Neural cell (in vitro differentiated cells): ENCODE data around the gene IMPG1. TPM values are rescaled to one million over a fixed set of nuclear protein-coding genes. Genes with fewer than 3 reads are reported as not detected.

Experiments used
- H2AFZ ChIP-seq: fragments of 200-600, 300-800 bp; sonication (generic), shearing (Covaris generic); 2 replicates; pipeline ENCODE4 v1.6.0; 2014; ENCODE audit warnings: low read depth, mild to moderate bottlenecking, antibody characterized with exemption, low read length, moderate library complexity
- H3F3A ChIP-seq: fragments of 200-600 bp; shearing (Covaris generic); 2 replicates; pipeline ENCODE4 v1.6.1; 2016; ENCODE audit warnings: mild to moderate bottlenecking, moderate library complexity, mixed read lengths, antibody characterized with exemption, low read length; ENCODE audit not compliant: insufficient read depth, poor library complexity, severe bottlenecking
- H3K27ac ChIP-seq: fragments of 200-600, 300-800 bp; sonication (generic), shearing (Covaris generic); 2 replicates; pipeline ENCODE4 v1.5.1; 2014; ENCODE audit warnings: mild to moderate bottlenecking, low read length, moderate library complexity
- H3K27me3 ChIP-seq: fragments of 300-800, 200-600 bp; sonication (generic), shearing (Covaris generic); 2 replicates; pipeline ENCODE4 v1.6.0; 2014; ENCODE audit warnings: mild to moderate bottlenecking, low read depth, low read length, moderate library complexity; ENCODE audit not compliant: insufficient read depth
- H3K36me3 ChIP-seq: fragments of 300-800, 200-600 bp; sonication (generic), shearing (Covaris generic); 2 replicates; pipeline ENCODE4 v1.5.1; 2014; ENCODE audit warnings: mild to moderate bottlenecking, antibody characterized with exemption, low read length, moderate library complexity; ENCODE audit not compliant: insufficient read depth
- H3K4me2 ChIP-seq: fragments of 300-800, 200-600 bp; sonication (generic), shearing (Covaris generic); 2 replicates; pipeline ENCODE4 v1.6.0; 2014; ENCODE audit warnings: mild to moderate bottlenecking, low read length
- H3K4me3 ChIP-seq: fragments of 300-800, 200-600 bp; sonication (generic), shearing (Covaris generic); 2 replicates; pipeline ENCODE4 v1.5.1; 2014; ENCODE audit warnings: mild to moderate bottlenecking, low read length, moderate library complexity
- H3K79me2 ChIP-seq: fragments of 200-600 bp; shearing (Covaris generic); replicated peaks from 2 replicates; pipeline ENCODE4 v1.6.0; 2014; ENCODE audit warnings: mild to moderate bottlenecking, low read length, moderate library complexity; ENCODE audit not compliant: insufficient read depth
- H3K9ac ChIP-seq: fragments of 300-800, 200-600 bp; sonication (generic), shearing (Covaris generic); 2 replicates; pipeline ENCODE4 v1.6.1; 2016; ENCODE audit warnings: mild to moderate bottlenecking, low read length, mixed read lengths
- H3K9me2 ChIP-seq: fragments of 200-600 bp; shearing (Covaris generic); 2 replicates; pipeline ENCODE4 v1.6.1; 2016; ENCODE audit warnings: mild to moderate bottlenecking, low read length, mixed read lengths; ENCODE audit not compliant: insufficient read depth
- H3K9me3 ChIP-seq: fragments of 200-600, 300-800 bp; sonication (generic), shearing (Covaris generic); 2 replicates; pipeline ENCODE4 v1.6.1; 2016; ENCODE audit warnings: mild to moderate bottlenecking, mixed run types, low read length, moderate library complexity, mixed read lengths
- H4K20me1 ChIP-seq: fragments of 200-600 bp; shearing (Covaris generic); 2 replicates; pipeline ENCODE4 v1.6.1; 2016; ENCODE audit warnings: mild to moderate bottlenecking, mixed run types; ENCODE audit not compliant: insufficient read depth
- CTCF ChIP-seq: fragments of 450-650 bp; IDR thresholded peaks from 2 replicates; pipeline ENCODE4 v1.5.1; 2014; ENCODE audit warnings: antibody characterized with exemption, mild to moderate bottlenecking, moderate library complexity; ENCODE audit not compliant: poor library complexity, severe bottlenecking
- EP300 ChIP-seq: fragments of 450-650 bp; conservative IDR thresholded peaks from 2 replicates; pipeline ENCODE4 v1.6.1; 2014; ENCODE audit warnings: antibody characterized with exemption, mild to moderate bottlenecking, moderate library complexity; ENCODE audit not compliant: poor library complexity, severe bottlenecking
- EZH2 ChIP-seq: fragments of 200-600, 300-800 bp; shearing (Covaris generic), sonication (generic); IDR thresholded peaks from 2 replicates; pipeline ENCODE4 v1.6.1; 2014; ENCODE audit warnings: antibody characterized with exemption, low read length, borderline replicate concordance, mild to moderate bottlenecking; ENCODE audit not compliant: insufficient read depth, poor library complexity, severe bottlenecking
- MXI1 ChIP-seq: fragments of 450-650 bp; conservative IDR thresholded peaks from 2 replicates; pipeline ENCODE4 v1.6.1; 2014; ENCODE audit warnings: antibody characterized with exemption, mild to moderate bottlenecking; ENCODE audit not compliant: poor library complexity, severe bottlenecking
- POLR2AphosphoS5 ChIP-seq: IDR thresholded peaks from 2 replicates; pipeline ENCODE4 v1.6.1; 2012
- RAD21 ChIP-seq: fragments of 450-650 bp; conservative IDR thresholded peaks from 2 replicates; pipeline ENCODE4 v1.6.1; 2014; ENCODE audit warnings: antibody characterized with exemption, mild to moderate bottlenecking, moderate library complexity
- REST ChIP-seq: IDR thresholded peaks from 2 replicates; pipeline ENCODE4 v1.6.1; 2012; ENCODE audit warnings: borderline replicate concordance
- SMC3 ChIP-seq: fragments of 450-650 bp; conservative IDR thresholded peaks from 2 replicates; pipeline ENCODE4 v1.6.1; 2014; ENCODE audit warnings: antibody characterized with exemption, mild to moderate bottlenecking, moderate library complexity; ENCODE audit not compliant: poor library complexity
- TAF1 ChIP-seq: IDR thresholded peaks from 2 replicates; pipeline ENCODE4 v1.6.1; 2012; ENCODE audit warnings: low read depth
- polyA plus RNA-seq: library from polyadenylated mRNA; depleted of rRNA; stranded (reverse); fragments of >200 nt; gene quantifications from 2 replicates; pipeline ENCODE4 v1.2.3, GENCODE V29; 2014

Gene IMPG1
- polyA plus RNA-seq, 1 donor from 2014 or later = not detected

- Histone ChIP-seq H3K36me3 (peaks cover 6% of the 10 kb centered on the region), H3K9me3 (no peaks in the 10 kb centered on the region), H2AFZ (no peak overlapping the region), H3K4me3 (no peak overlapping the region), H3K79me2 (no peaks in the 10 kb centered on the region), H4K20me1 (no peaks in the 10 kb centered on the region), H3K9me2 (no peaks in the 10 kb centered on the region), H3K27me3 (no peaks in the 10 kb centered on the region), H3K9ac (no peak overlapping the region), H3K27ac (no peak overlapping the region), H3K4me2 (no peak overlapping the region), H3F3A (no peaks in the 10 kb centered on the region)
- TF ChIP-seq CTCF (no peak), EP300 (no peak), RAD21 (no peak), REST (no peak), SMC3 (no peak), TAF1 (no peak), MXI1 (no peak), POLR2AphosphoS5 (no peak), EZH2 (no peak)
Measured at GRCh38 chr6:75884822-75885221, 187.6 kb downstream of the IMPG1 start.

- H3K9me3 ChIP-seq = no peaks in the 10 kb centered on the region
- no peaks in the 10 kb centered on the region for H3K9me2 ChIP-seq
- no peaks in the 10 kb centered on the region for H4K20me1 ChIP-seq
- H2AFZ ChIP-seq = no peak overlapping the region
- peaks cover 6% of the 10 kb centered on the region for H3K36me3 ChIP-seq
- TF ChIP-seq POLR2AphosphoS5 (no peak), CTCF (no peak), REST (no peak), EZH2 (no peak)
- H3K27ac ChIP-seq = no peak overlapping the region
- no peak overlapping the region for H3K4me3 ChIP-seq
- H3F3A ChIP-seq = no peaks in the 10 kb centered on the region
- H3K27me3 ChIP-seq = no peaks in the 10 kb centered on the region
- no peak overlapping the region for H3K4me2 ChIP-seq
- H3K9ac ChIP-seq = no peak overlapping the region
- H3K79me2 ChIP-seq = no peaks in the 10 kb centered on the region
Measured at GRCh38 chr6:75882734-75883133, 189.7 kb downstream of the IMPG1 start.
